H1 (cell line): ENCODE results near the gene TFAP2B. TPM values are rescaled to one million over a fixed set of nuclear protein-coding genes. Genes with fewer than 3 reads are reported as not detected.

ENCODE experiments used
- CTCF ChIA-PET: fragments of 300-600 bp; sonication (Branson Sonifier 250); formaldehyde crosslinking; loops from one replicate; lab custom pipeline; 2021; ENCODE audit not compliant: partially characterized antibody; lab: Charles Lee
- POLR2A ChIA-PET: fragments of 300-600 bp; sonication (Branson Sonifier 250); formaldehyde crosslinking; loops from one replicate; lab custom pipeline; 2021; ENCODE audit warnings: inconsistent platforms; ENCODE audit not compliant: partially characterized antibody; lab: Charles Lee
- DNase-seq, 2 experiments: peaks; one replicate each; pipeline versions ENCODE4 v3.0.0 to v3.0.0-alpha.2; 2010 to 2022; ENCODE audit warnings: low spot score in 2 of 2, low read depth in 1 of 2, mixed read lengths in 1 of 2
- FAIRE-seq: peaks from 2 replicates; lab custom pipeline; 2011; peaks lifted over from hg19 to GRCh38; lab: Jason Lieb, UNC
- H2AFZ ChIP-seq: 2 replicates; pipeline ENCODE4 v1.8.1; 2012; ENCODE audit warnings: low read length, inconsistent platforms
- H2AK5ac ChIP-seq: 2 replicates; pipeline ENCODE4 v1.6.1; 2013; ENCODE audit warnings: low read depth, low read length
- H2BK120ac ChIP-seq: replicated peaks from 2 replicates; pipeline ENCODE3; 2013; ENCODE audit warnings: low read depth, low read length, inconsistent platforms
- H2BK12ac ChIP-seq: 2 replicates; pipeline ENCODE4 v1.6.1; 2013; ENCODE audit warnings: low read depth, low read length
- H2BK15ac ChIP-seq: 2 replicates; pipeline ENCODE4 v1.6.1; 2013; ENCODE audit warnings: low read length
- H2BK20ac ChIP-seq: 2 replicates; pipeline ENCODE4 v1.6.1; 2013; ENCODE audit warnings: low read length
- H2BK5ac ChIP-seq: 2 replicates; pipeline ENCODE4 v1.6.1; 2013; ENCODE audit warnings: low read depth, low read length
- H3K14ac ChIP-seq: 2 replicates; pipeline ENCODE4 v1.6.1; 2013; ENCODE audit warnings: inconsistent platforms; ENCODE audit not compliant: insufficient read length
- H3K18ac ChIP-seq: 2 replicates; pipeline ENCODE4 v1.6.1; 2013; ENCODE audit warnings: low read length; ENCODE audit errors: extremely low read depth
- H3K23ac ChIP-seq: 2 replicates; pipeline ENCODE4 v1.6.1; 2013; ENCODE audit warnings: inconsistent platforms; ENCODE audit not compliant: insufficient read length
- H3K23me2 ChIP-seq: 2 replicates; pipeline ENCODE4 v1.6.1; 2013; ENCODE audit warnings: low read depth, low read length
- H3K27ac ChIP-seq: 2 replicates; pipeline ENCODE4 v1.6.1; 2011; ENCODE audit warnings: low read depth, low read length, inconsistent platforms
- H3K27me3 ChIP-seq, 4 experiments: replicated peaks in 1 of 4; 1 replicate in 1 of 4; 2 replicates in 3 of 4; pipeline versions ENCODE4 v1.6.1 to v1.8.1; 2011 to 2013; ENCODE audit warnings: low read length in 3 of 4, mild to moderate bottlenecking in 3 of 4, inconsistent platforms in 2 of 4, mixed read lengths in 2 of 4, moderate library complexity in 1 of 4; ENCODE audit not compliant: control insufficient read depth in 3 of 4, insufficient read depth in 3 of 4; ENCODE audit errors: extremely low read depth in 1 of 4
- H3K36me3 ChIP-seq, 4 experiments: 2 replicates each; pipeline versions ENCODE4 v1.6.1 to v1.8.1; 2011 to 2013; ENCODE audit warnings: mild to moderate bottlenecking in 4 of 4, low read length in 3 of 4, moderate library complexity in 2 of 4, control low read depth in 1 of 4, inconsistent platforms in 1 of 4; ENCODE audit not compliant: insufficient read depth in 4 of 4, control insufficient read depth in 2 of 4
- H3K4ac ChIP-seq: replicated peaks from 2 replicates; pipeline ENCODE3; 2013; ENCODE audit warnings: low read length, low read depth, mixed read lengths, inconsistent platforms; ENCODE audit not compliant: insufficient read length
- H3K4me1 ChIP-seq, 4 experiments: replicated peaks in 1 of 4; 1 replicate in 1 of 4; 2 replicates in 3 of 4; pipeline versions ENCODE4 v1.6.1 to v1.8.1; 2011 to 2013; ENCODE audit warnings: low read length in 3 of 4, inconsistent platforms in 2 of 4, mixed read lengths in 1 of 4; ENCODE audit not compliant: insufficient read depth in 4 of 4, control insufficient read depth in 3 of 4
- H3K4me2 ChIP-seq, 2 experiments: 2 replicates each; pipeline versions ENCODE4 v1.6.1 to v1.8.1; 2011 to 2013; ENCODE audit warnings: low read depth in 2 of 2, low read length in 2 of 2, control low read depth in 1 of 2, inconsistent platforms in 1 of 2, mild to moderate bottlenecking in 1 of 2; ENCODE audit not compliant: insufficient read depth in 1 of 2
- H3K4me3 ChIP-seq, 4 experiments: fragments of 200-600, 300-600 bp in 1 of 4; sonication (generic), shearing (Covaris generic), sonication (Bioruptor Twin) in 1 of 4; 2 replicates each; pipeline versions ENCODE4 v1.5.1 to v1.8.1; 2011 to 2016; ENCODE audit warnings: low read length in 4 of 4, low read depth in 3 of 4, control low read depth in 2 of 4, inconsistent platforms in 2 of 4, mild to moderate bottlenecking in 2 of 4, mixed read lengths in 1 of 4, moderate library complexity in 1 of 4; ENCODE audit not compliant: insufficient read depth in 2 of 4; ENCODE audit errors: extremely low read depth in 1 of 4
- H3K56ac ChIP-seq: replicated peaks from 2 replicates; pipeline ENCODE3; 2013; ENCODE audit warnings: low read depth, mild to moderate bottlenecking, mixed read lengths, low read length, inconsistent platforms; ENCODE audit not compliant: insufficient read length
- H3K79me1 ChIP-seq: 2 replicates; pipeline ENCODE4 v1.6.1; 2013; ENCODE audit warnings: low read depth, low read length, control low read depth
- H3K79me2 ChIP-seq, 2 experiments: 2 replicates each; pipeline versions ENCODE4 v1.6.1 to v1.8.1; 2012 to 2013; ENCODE audit warnings: low read length in 2 of 2, mild to moderate bottlenecking in 2 of 2, inconsistent platforms in 1 of 2; ENCODE audit not compliant: insufficient read depth in 2 of 2, control insufficient read depth in 1 of 2
- H3K9ac ChIP-seq, 4 experiments: replicated peaks in 1 of 4; 1 replicate in 1 of 4; 2 replicates in 3 of 4; pipeline versions ENCODE4 v1.6.1 to v1.8.1; 2011 to 2013; ENCODE audit warnings: low read depth in 3 of 4, low read length in 3 of 4, control low read depth in 2 of 4, mild to moderate bottlenecking in 2 of 4, moderate library complexity in 2 of 4, inconsistent platforms in 1 of 4; ENCODE audit errors: extremely low read depth in 1 of 4
- H3K9me3 ChIP-seq, 2 experiments: 2 replicates each; pipeline versions ENCODE4 v1.6.1 to v1.8.1; 2012 to 2013; ENCODE audit warnings: mild to moderate bottlenecking in 2 of 2, moderate library complexity in 2 of 2, control low read depth in 1 of 2, inconsistent platforms in 1 of 2, low read depth in 1 of 2, low read length in 1 of 2, mixed read lengths in 1 of 2; ENCODE audit not compliant: insufficient read depth in 2 of 2
- H4K20me1 ChIP-seq, 2 experiments: replicated peaks in 1 of 2; 2 replicates each; pipeline versions ENCODE3 to v1.8.1; 2011 to 2013; ENCODE audit warnings: inconsistent platforms in 2 of 2, low read length in 2 of 2, mild to moderate bottlenecking in 1 of 2; ENCODE audit not compliant: insufficient read depth in 2 of 2, control insufficient read depth in 1 of 2
- H4K5ac ChIP-seq: 2 replicates; pipeline ENCODE4 v1.6.1; 2013; ENCODE audit warnings: low read length, low read depth, mixed read lengths, inconsistent platforms; ENCODE audit not compliant: insufficient read length
- H4K8ac ChIP-seq: 2 replicates; pipeline ENCODE4 v1.8.0; 2013; ENCODE audit warnings: mild to moderate bottlenecking, moderate library complexity, low read length, inconsistent platforms; ENCODE audit not compliant: insufficient read depth; ENCODE audit errors: extremely low read depth
- H4K91ac ChIP-seq: replicated peaks from 2 replicates; pipeline ENCODE3; 2013; ENCODE audit warnings: low read length, mixed read lengths, inconsistent platforms; ENCODE audit not compliant: insufficient read length
- BCL11A ChIP-seq, 2 experiments: IDR thresholded peaks; one replicate each; pipeline ENCODE4 v1.6.1; 2011; ENCODE audit warnings: low read depth in 2 of 2, low read length in 2 of 2, mild to moderate bottlenecking in 2 of 2
- CBX8 ChIP-seq: fragments of 300-800, 300-1000 bp; sonication (generic); IDR thresholded peaks from 2 replicates; pipeline ENCODE4 v1.7.1; 2016; ENCODE audit warnings: low read depth, low read length, borderline replicate concordance
- CEBPB ChIP-seq: IDR thresholded peaks from 2 replicates; pipeline ENCODE4 v1.6.1; 2012; ENCODE audit warnings: low read depth, low read length
- CREB1 ChIP-seq: IDR thresholded peaks from 2 replicates; pipeline ENCODE4 v1.6.1; 2012; ENCODE audit warnings: inconsistent platforms
- EZH2 ChIP-seq: fragments of 200-600 bp; sonication (generic); IDR thresholded peaks from 2 replicates; pipeline ENCODE4 v1.7.1; 2012; ENCODE audit warnings: low read depth, mild to moderate bottlenecking, moderate library complexity, low read length, inconsistent platforms; ENCODE audit not compliant: severe bottlenecking
- NRF1 ChIP-seq: IDR thresholded peaks from 2 replicates; pipeline ENCODE4 v1.6.1; 2011; ENCODE audit warnings: mild to moderate bottlenecking, low read depth, low read length, improper control_type of control experiment
- RAD21 ChIP-seq, 2 experiments: IDR thresholded peaks in 1 of 2; conservative IDR thresholded peaks in 1 of 2; 2 replicates each; pipeline ENCODE4 v1.6.1; 2011; ENCODE audit warnings: low read depth in 2 of 2, low read length in 2 of 2, improper control_type of control experiment in 1 of 2, inconsistent platforms in 1 of 2, mild to moderate bottlenecking in 1 of 2, moderate library complexity in 1 of 2
- RBBP5 ChIP-seq: IDR thresholded peaks from 2 replicates; pipeline ENCODE4 v1.7.1; 2012; ENCODE audit warnings: low read depth, mild to moderate bottlenecking, inconsistent platforms, low read length, moderate library complexity, borderline replicate concordance
- SAP30 ChIP-seq: fragments of 300-600 bp; sonication (generic); IDR thresholded peaks from 2 replicates; pipeline ENCODE4 v1.7.1; 2012; ENCODE audit warnings: low read length, moderate library complexity, mild to moderate bottlenecking, inconsistent platforms; ENCODE audit not compliant: insufficient read depth, insufficient replicate concordance
- SUZ12 ChIP-seq: fragments of 200-600 bp; sonication (generic); IDR thresholded peaks from 2 replicates; pipeline ENCODE4 v1.6.1; 2012; ENCODE audit warnings: mild to moderate bottlenecking, inconsistent platforms, low read length, moderate library complexity, mixed read lengths
- WGBS, 2 experiments: shearing (Covaris generic) in 1 of 2; methylation state at CpG; one replicate each; pipeline versions ENCODE4 v1.1.6 to v1.1.7; 2013 to 2015; ENCODE audit warnings: low lambda C conversion rate in 2 of 2, mixed read lengths in 2 of 2, inconsistent platforms in 1 of 2, low coverage in 1 of 2, missing lambda C conversion rate in 1 of 2; ENCODE audit not compliant: insufficient replicate concordance in 2 of 2, insufficient coverage in 1 of 2, insufficient read length in 1 of 2; ENCODE audit errors: extremely low coverage in 1 of 2, missing lambda C conversion rate in 1 of 2; 5-methylcytosine and 5-hydroxymethylcytosine counted together
- polyA plus RNA-seq, 7 experiments: library from polyadenylated mRNA; depleted of rRNA in 3 of 7; stranded (reverse) in 5 of 7; unstranded in 2 of 7; fragments of >200 nt in 5 of 7; fragments of 200-250 nt in 2 of 7; gene quantifications; 1 replicate in 5 of 7; 2 replicates in 1 of 7; 4 replicates in 1 of 7; pipeline versions ENCODE4 v1.2.1 to v1.2.3, GENCODE V29; 2011 to 2013; ENCODE audit warnings: missing spikeins in 2 of 7, mixed read lengths in 2 of 7
- total RNA-seq: library from RNA; stranded (reverse); fragmentation: NEBNext Ultra II Directional; extraction: Animal tissue kit (Norgen Biotek cat#: 25700); gene quantifications from 2 replicates; pipeline ENCODE4 v1.2.1, GENCODE V29; 2021
- TF ChIP-seq, protein P1 (sequence below): IDR thresholded peaks from 2 replicates; pipeline ENCODE4 v1.6.1; 2012; ENCODE audit warnings: inconsistent platforms

The TFAP2B gene
- total and polyA plus RNA-seq, 2 of the 8 experiments (the other 6 are each of a cell fraction or from before 2014, with no cell fraction given) = not detected

DNA sequence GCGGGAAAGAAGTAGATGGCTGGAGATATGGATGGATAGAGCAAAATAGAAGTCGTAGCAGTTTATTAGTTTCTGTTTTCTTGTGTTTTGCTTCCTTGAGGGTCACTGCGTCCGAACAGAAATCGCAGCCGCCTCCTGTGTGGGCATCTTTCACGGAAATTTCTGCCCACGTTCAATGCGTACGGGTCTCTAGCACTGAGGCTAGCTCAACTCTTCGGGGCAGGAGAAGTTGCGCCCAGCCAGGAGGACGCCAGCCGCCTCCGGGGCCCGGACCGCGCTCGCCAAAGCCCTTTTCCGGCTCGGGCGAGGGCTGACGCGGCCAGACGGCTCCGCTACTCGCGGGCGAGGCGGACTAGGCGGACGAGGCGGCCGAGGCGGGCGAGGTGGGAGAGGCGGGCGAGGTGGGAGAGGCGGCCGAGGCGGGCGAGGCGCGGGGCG lies 814 bp downstream of the TFAP2B start:
- no peak overlapping the region for H2AK5ac ChIP-seq
- peak overlapping the region; percentile 68 to 72 for H3K4me2 ChIP-seq
- peaks cover 7 to 26% (median 14%) of the 10 kb centered on the region in 4 experiments for H3K4me1 ChIP-seq
- peak overlapping the region; percentile 9 to 56 (median 28); a peak in 5 of 8 replicates for H3K4me3 ChIP-seq
- H2BK12ac ChIP-seq = 0 out of 2 replicates have a peak overlapping the region, but pooled peaks have one; percentile 41
- H4K5ac ChIP-seq = no peak overlapping the region
- H3K27ac ChIP-seq = no peak overlapping the region
- 1% methylated on average over 36 of the region's 45 CpGs; no CpG with 5 or more reads in 1 of the 2 experiments for WGBS, 2 experiments
- FAIRE-seq = no peak
- H3K23me2 ChIP-seq = peaks cover 5% of the 10 kb centered on the region; the same call in 1 of the 2 replicates
- no peak overlapping the region for H3K14ac ChIP-seq
- peaks cover 61 to 91% (median 77%) of the 10 kb centered on the region in 4 experiments for H3K27me3 ChIP-seq
- H3K36me3 ChIP-seq = peaks cover 0 to 3% (median 0%) of the 10 kb centered on the region in 4 experiments; a peak in 1 of 8 replicates
- H3K9ac ChIP-seq = no peak overlapping the region
- no peak overlapping the region for H2BK120ac ChIP-seq
- H2BK15ac ChIP-seq = no peak overlapping the region
- H2AFZ ChIP-seq = peak overlapping the region; percentile 39; the same call in 1 of the 2 replicates
- H3K18ac ChIP-seq = no peak overlapping the region
- no peaks in the 10 kb centered on the region for H3K79me1 ChIP-seq
- ChIA-PET CTCF (interaction anchor here (0.7 to 1.5 kb wide), 6 partner anchors 14 to 1201 kb away, joined by 3 to 7 read pairs (median 4); no protein-coding TSS in a partner anchor), POLR2A (interaction anchor here (1.1 to 1.5 kb wide), 2 partner anchors 25 to 105 kb away, joined by 3 read pairs; no protein-coding TSS in a partner anchor)
- no peaks in the 10 kb centered on the region for H3K9me3 ChIP-seq
- H3K79me2 ChIP-seq = no peaks in the 10 kb centered on the region
- H3K56ac ChIP-seq = no peak overlapping the region
- H4K91ac ChIP-seq = no peak overlapping the region
- DNase-seq = peak in 1 of 2 experiments; percentile 73
- peak overlapping the region; percentile 17; the same call in 1 of the 2 replicates for H4K8ac ChIP-seq
- no peak overlapping the region for H3K4ac ChIP-seq
- H3K23ac ChIP-seq = no peak overlapping the region
- H4K20me1 ChIP-seq = peaks cover 2 to 5% of the 10 kb centered on the region in 2 experiments
- no peak overlapping the region; the same call in 1 of the 2 replicates for H2BK20ac ChIP-seq
- H2BK5ac ChIP-seq = no peak overlapping the region
- TF ChIP-seq SAP30 (no peak), CREB1 (no peak), NRF1 (no peak), CBX8 (0 out of 2 replicates have a peak, but pooled peaks have one; percentile 59), BCL11A (IDR thresholded peaks at IDR 0.05; ENCODE audit: low read depth in 2 of 2, low read length in 2 of 2) (no peak), CEBPB (no peak), RBBP5 (0 out of 2 replicates have a peak, but pooled peaks have one; percentile 11), RAD21 (IDR thresholded peaks at IDR 0.05 in 1 of 2, conservative IDR thresholded peaks at IDR 0.05 in 1 of 2; ENCODE audit: low read depth in 2 of 2, low read length in 2 of 2) (no peak), EZH2 (no peak), SUZ12 (peak; percentile 93)
- TF ChIP-seq, protein P1, sequence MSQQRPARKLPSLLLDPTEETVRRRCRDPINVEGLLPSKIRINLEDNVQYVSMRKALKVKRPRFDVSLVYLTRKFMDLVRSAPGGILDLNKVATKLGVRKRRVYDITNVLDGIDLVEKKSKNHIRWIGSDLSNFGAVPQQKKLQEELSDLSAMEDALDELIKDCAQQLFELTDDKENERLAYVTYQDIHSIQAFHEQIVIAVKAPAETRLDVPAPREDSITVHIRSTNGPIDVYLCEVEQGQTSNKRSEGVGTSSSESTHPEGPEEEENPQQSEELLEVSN = no peak
